HG02970 (cell line): Measurements from ENCODE around the gene DIPK2A.
A peak's percentile ranks its signal among the peaks of the same experiment; 100 is the strongest.

Experiments
- ATAC-seq: cut with Tn5 transposase; IDR thresholded peaks from one replicate; pipeline ENCODE4 v1.9.1; 2021; ENCODE audit warnings: mild to moderate bottlenecking, moderate library complexity, moderate number of reproducible peaks; ENCODE audit not compliant: unreplicated experiment, low FRiP score

The DIPK2A gene

DNA sequence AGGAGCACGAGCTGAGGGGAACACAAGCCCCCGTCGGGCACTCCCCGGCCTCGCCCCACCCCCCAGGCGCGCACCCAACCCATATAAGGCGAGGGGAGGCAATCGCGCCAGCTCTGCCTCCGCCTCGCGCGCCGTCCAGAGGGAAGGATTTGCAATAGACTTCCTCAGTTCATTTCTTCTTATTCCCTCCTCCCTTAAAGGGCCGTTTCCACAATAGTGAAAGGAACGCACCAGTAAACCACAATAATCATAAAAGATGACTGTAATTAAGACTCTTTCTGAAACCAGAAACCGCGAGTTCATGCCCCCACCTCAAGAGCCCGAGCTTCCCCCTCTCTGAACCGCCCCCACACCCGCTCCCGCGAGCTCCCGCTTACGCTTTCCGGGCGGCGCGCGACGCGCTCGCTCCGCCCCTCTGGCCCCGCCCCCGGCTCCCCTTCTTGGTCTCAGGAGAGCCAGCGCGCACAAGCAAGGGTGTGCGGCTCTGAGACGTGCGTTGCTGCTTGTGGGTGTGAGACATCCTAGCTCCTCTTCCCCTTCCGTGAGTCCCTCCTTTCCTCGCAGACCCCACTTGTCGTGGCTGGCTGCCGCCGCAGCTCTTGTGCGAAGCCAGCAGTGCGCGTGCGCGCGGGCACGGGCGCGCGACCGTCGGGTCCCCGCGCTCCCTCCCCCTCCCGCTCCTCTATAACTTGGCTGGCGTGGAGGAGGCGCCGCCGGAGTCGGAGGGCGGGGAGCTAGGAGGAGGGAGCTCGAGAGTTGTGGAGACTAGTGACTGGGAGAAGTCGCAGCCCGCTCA is at the start of gene DIPK2A:
DIPK2A (plus strand) TSS at position 465 of the 796 bp plus-strand sequence. CDS start 510 bp downstream, outside the sequence.
- peak; percentile 70 for ATAC-seq

DNA sequence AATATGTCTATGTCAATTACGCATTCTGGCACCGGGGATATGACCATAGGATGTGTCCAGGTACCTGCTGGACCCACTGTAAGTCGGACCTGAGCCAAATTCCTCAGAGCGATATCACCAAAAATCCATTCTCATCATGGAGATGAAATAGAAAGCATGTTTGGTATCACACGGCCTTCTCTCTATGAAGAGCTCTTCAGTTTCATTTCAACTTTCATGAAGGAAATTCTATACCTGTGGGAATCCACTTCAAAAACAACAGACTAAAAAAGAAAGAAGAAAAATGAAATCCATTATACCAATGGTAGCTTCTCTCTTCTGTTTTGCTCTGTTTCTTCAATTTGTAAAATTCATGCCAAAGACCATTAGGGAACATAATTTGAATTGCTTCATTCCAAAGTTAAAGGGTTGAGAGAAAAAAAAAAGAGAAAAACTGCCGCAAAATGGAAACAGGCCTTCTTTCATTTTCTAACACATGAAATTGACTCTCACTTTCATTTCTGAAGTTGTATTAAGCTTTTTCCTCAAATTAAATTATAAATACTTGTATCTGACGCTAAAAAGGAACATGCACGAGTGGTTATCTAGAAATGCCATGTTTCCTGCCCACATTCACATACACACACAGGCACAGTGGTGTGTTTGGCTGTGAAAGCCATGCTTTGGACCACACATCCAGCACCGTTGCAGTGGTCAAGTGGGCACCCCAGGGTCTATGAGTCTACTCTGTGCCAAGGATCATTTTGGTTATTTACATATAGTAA is 46.9 kb upstream of the DIPK2A start:
- ATAC-seq, result no peak

GRCh38 chr3:143928056-143928455 is 43.6 kb upstream of the DIPK2A start:
- no peak for ATAC-seq

- ATAC-seq, result no peak
Observed at GRCh38 chr3:143928541-143929255, 42.9 kb upstream of the DIPK2A start.

- ATAC-seq, result no peak
Observed at GRCh38 chr3:143934791-143935190, 36.8 kb upstream of the DIPK2A start.

- ATAC-seq, result no peak
Observed at GRCh38 chr3:143935678-143936077, 35.9 kb upstream of the DIPK2A start.

GRCh38 chr3:143950810-143951209 is 20.8 kb upstream of the DIPK2A start:
- no peak for ATAC-seq

DNA sequence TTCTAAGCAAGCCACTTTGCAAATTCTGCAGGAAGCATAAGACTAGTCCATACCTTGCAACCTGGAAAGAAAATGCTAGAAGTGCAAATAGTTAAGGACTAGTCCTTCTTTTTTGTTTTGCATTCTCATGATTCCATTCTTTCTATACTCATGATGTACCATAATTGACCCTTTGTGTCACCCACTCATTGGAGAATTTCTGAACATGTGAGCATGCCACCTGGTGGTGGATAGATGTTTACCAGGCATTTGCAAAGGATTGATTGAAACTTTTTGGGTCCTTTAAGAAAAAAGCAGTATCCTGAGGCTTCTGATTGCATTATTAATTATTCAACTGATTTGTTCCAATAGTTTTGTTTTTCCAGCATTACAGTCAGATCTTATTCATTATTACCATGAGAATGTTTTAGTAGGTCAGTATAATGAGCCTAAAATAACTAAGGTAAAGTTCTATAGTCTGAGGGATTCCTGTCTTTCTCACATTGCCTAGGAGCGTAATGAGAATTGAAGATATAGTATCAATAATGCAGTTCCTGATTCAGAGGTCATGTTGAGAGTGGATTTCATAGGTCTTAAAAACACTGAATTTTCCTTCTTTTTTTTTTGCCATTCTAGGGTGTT is 20.2 kb upstream of the DIPK2A start:
- ATAC-seq, result no peak

- no peak for ATAC-seq
Observed at GRCh38 chr3:143952569-143953072, 19.0 kb upstream of the DIPK2A start.

- no peak for ATAC-seq
Observed at GRCh38 chr3:143955113-143955512, 16.5 kb upstream of the DIPK2A start.

GRCh38 chr3:143956838-143957237 is 14.8 kb upstream of the DIPK2A start:
- no peak for ATAC-seq

DNA sequence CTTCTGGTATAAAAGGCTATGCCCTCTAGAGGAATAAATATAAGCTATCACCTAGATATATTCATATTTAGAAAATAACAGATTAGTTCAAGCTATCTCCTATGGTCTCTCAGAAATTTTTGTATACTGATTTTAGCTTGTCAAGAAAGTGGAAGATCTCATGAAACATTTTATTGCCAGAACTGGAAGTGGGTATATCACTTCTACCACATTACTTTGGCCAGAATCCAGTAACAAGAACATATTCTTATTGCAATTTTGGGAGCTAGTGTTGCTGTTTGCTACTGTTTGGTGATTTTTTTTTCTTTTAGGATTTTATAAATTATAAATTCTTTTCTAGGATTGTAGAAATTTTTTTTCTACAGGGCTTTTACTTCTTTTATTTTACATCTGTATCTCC is 14.2 kb upstream of the DIPK2A start:
- no peak for ATAC-seq

GRCh38 chr3:143958966-143959365 is 12.7 kb upstream of the DIPK2A start:
- ATAC-seq, result no peak

DNA sequence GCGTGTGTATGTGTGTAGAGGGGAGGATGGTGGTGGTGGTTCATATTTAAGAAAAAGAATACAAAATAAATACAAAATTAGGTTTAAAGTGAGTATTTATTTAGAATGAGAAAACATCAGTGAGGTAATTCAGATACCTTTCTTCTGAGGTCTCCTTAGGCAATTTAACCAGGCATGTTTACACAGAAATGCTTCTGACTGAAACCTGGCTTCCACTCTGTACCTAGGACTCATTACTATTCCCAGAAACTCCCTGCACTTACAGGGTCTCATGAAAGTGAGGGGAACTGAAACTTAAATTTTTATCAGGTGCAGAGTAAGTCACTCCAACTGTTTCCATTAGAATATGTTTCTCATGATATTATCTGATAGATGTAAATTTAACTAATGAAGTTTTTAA is 10.3 kb upstream of the DIPK2A start:
- ATAC-seq, result no peak

- no peak for ATAC-seq
Observed at GRCh38 chr3:143963946-143964345, 7.7 kb upstream of the DIPK2A start.

DNA sequence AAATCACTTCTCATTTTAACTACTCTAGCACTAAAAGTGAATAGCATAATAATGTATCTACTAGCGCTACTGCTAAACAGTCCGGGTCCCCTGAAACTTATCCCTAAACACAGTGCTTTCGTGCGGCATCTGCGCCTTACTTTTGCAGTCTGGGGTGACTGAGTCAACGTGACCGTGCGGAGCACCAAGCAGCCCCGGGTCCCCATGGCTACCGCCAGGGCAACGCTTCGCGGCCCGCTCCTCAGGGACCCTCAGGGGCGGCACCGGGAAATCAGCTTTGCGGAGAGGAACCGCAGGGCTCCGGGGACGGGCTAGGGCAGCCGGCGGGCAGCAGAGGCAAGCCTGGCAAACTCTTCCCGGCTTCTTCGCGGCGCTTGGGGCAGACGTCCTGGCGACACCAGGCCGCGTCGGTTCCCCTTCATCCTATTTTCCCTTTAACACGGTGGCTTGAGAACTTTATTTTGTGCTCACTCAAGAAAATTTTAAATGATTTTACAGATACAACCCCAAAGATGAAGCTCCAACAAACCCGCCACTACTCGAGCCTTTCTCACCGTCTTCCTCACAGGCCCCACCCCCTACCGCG is 757 bp upstream of the DIPK2A start:
- ATAC-seq, result peak; percentile 12

DNA sequence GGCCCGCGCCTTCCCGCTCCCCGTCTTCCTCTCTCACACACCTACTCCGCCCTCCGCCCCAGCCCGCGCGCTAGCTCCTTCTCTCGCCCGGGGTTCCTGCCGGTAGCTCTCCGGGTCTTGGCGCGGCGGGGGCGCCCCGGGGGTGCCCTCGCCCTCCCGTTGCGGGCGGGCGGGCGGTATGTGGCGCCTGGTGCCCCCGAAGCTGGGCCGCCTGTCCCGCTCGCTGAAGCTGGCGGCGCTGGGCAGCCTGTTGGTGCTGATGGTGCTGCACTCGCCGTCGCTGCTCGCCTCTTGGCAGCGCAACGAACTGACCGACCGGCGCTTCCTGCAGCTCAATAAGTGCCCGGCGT is 507 bp downstream of the DIPK2A start:
- peak; percentile 11 for ATAC-seq

DNA sequence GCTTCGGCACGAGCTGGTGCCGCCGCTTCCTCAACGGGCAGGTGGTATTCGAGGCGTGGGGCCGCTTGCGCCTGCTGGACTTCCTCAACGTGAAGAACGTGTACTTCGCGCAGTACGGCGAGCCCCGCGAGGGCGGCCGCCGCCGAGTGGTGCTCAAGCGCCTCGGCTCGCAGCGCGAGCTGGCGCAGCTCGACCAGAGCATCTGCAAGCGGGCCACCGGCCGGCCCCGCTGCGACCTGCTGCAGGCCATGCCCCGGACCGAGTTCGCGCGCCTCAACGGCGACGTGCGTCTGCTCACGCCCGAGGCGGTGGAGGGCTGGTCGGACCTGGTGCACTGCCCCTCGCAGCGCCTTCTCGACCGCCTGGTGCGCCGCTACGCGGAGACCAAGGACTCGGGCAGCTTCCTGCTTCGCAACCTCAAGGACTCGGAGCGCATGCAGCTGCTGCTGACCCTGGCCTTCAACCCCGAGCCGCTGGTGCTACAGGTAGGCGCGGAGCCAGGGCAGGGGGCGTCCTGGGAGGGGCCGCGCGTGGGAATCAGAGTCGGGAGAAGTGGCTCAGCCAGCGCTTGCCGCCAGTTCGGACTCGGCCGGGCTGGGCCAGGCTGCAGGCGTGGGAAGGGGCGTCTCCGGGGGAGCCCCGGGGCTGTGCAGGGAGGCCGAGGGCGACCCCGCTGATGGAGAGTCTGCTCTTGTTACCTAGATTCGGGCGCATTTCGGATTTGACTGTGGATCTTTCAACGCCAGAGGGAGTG is 1.1 kb downstream of the DIPK2A start:
- peak; percentile 26 for ATAC-seq

DNA sequence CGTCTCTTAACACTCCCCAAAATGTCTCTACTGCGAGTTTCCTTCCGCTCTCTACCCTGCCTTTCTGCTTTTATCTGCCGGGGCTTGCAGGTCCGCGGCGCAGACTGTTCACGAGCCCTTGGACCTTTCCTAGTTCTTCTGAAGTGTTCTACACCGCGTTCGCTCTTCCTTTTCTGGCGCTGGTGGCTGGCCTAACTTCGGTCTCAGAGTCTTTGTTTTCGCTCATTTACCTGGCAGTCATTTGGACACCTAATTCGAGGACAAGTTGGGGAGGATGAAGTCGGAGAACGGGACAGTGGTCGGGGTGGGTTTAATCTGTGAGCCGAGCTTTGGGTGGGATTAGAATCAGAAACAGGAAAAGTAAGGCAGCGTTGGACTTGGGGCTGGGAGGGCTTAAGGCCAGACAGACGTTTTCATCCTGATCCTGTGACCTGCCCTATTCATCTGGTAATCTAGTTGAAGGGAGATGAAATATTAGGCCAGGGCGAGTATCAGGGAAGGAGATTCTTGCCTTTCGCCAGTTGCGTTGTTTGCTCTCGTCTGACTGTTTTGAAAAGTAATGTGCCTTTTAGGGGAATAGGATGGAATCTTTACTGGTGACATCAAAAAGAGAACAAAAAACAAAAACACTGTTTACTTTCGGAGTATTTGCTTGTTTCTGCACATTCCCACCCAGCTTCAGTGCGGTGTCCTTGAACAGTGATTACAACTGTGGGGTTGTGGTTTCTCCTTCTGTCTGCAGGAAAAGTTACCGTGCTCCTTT is 1.8 kb downstream of the DIPK2A start:
- ATAC-seq, result no peak
